Pancreas (tissue), 10 donors: ENCODE results near the gene SNRK. TPM values are rescaled to one million over a fixed set of nuclear protein-coding genes. Genes with fewer than 3 reads are reported as not detected.

Experiments used
- ATAC-seq, 4 donors: fragments of 200-7000 bp; cut with Tn5 transposase; one replicate each; pipeline versions ENCODE4 v1.8.0 to v1.9.1; 2020; ENCODE audit warnings: mild to moderate bottlenecking in 4 of 4, moderate library complexity in 4 of 4
- DNase-seq, 6 donors: peaks; one replicate each; pipeline ENCODE4 v3.0.0-alpha.2; 2020
- FAIRE-seq: peaks from 2 replicates; lab custom pipeline; 2012; peaks lifted over from hg19 to GRCh38; lab: Jason Lieb, UNC
- H3K27ac ChIP-seq, 4 donors: fragments of 200-600 bp; sonication (generic); 1 replicate in 3 of 4; 2 replicates in 1 of 4; pipeline versions ENCODE4 v1.5.0 to v1.8.0; 2020
- H3K27me3 ChIP-seq, 4 donors: fragments of 200-600 bp; one replicate each; pipeline ENCODE4 v1.8.0; 2021
- H3K36me3 ChIP-seq, 3 donors: fragments of 200-600 bp; sonication (generic) in 1 of 3; one replicate each; pipeline versions ENCODE4 v1.5.0 to v1.8.0; 2020 to 2021
- H3K4me1 ChIP-seq, 3 donors: fragments of 200-600 bp; one replicate each; pipeline ENCODE4 v1.8.0; 2021
- H3K4me3 ChIP-seq, 4 donors: fragments of 200-600 bp; sonication (generic) in 2 of 4; one replicate each; pipeline versions ENCODE4 v1.5.0 to v1.8.0; 2020 to 2021
- H3K9me3 ChIP-seq, 4 donors: fragments of 200-600 bp; one replicate each; pipeline ENCODE4 v1.8.0; 2021
- WGBS, 2 donors: extraction: QIAGEN DNeasy Blood & Tissue Kit; methylation state at CpG; one replicate each; pipeline ENCODE4 v1.1.7; 2013; 5-methylcytosine and 5-hydroxymethylcytosine counted together
- intact Hi-C, 3 donors: fragments of 100-400 bp; cut with DNase I; formaldehyde crosslinking; loops; one replicate each; pipeline versions ENCODE4 v1.11.1 to v1.14.2; 2022
- polyA plus RNA-seq, 2 donors: library from polyadenylated mRNA; stranded (reverse); fragments of 200-250 nt; gene quantifications; one replicate each; pipeline ENCODE4 v1.2.3, GENCODE V29; 2013
- total RNA-seq, 6 donors: library from RNA; stranded (reverse); fragmentation: NEBNext Ultra II Directional in 4 of 6; extraction: Animal tissue kit (Norgen Biotek cat#: 25700) in 4 of 6; gene quantifications; one replicate each; pipeline versions ENCODE4 v1.2.1 to v1.2.4, GENCODE V29; 2021 to 2023
- TF ChIP-seq, protein P1 (sequence below), 4 donors: fragments of 200-600 bp; sonication (generic) in 3 of 4; IDR thresholded peaks; one replicate each; pipeline versions ENCODE4 v1.5.0 to v1.8.0; 2021; ENCODE audit warnings: antibody characterized with exemption in 4 of 4
- donor health status: healthy with polysubstance abuse.
- donor health status: DM: no; HTN: no; CAD: no; lungs with moderate emphysema.
- donor health status: DM: no; HTN: no; CAD: no.
- donor health status: control.
- donor health status: control.
- donor health status: Bipolar disorder and iron deficiency.
- donor health status: DM: yes; HTN: yes; CAD: no.
- donor health status: DM: no; HTN: no; CAD: no.
- donor health status: DM: no; HTN: no; CAD: no.
- donor health status: DM: yes; HTN: yes; CAD: no.

SNRK gene
- total and polyA plus RNA-seq, 8 donors: 6.3 to 24.2 (median 17.2) TPM

DNA sequence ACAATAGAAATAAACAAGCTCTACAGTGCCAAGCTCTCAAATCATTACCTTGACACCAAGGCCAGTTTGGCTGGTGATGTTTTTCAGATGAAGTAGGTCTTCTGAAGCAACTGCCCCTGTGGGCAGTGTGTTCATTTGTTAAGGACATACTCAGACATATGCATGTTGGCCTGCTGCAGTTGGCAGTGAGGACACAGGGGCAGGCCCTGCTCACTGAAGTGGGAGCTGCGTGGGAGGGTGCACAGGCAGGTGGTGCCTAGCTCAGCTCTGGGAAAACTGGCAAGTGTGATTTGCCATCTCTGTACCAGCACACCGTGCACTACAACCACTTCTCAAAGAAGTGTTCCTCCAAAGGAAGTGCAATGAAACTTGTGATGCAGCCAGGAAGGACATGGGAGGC is 28.5 kb upstream of the SNRK start:
- DNase-seq (peak in 2 of 6 donors; percentile 6 to 20), ATAC-seq (peak in 2 of 4 donors; percentile 18 to 57), FAIRE-seq (no peak)
- no peak overlapping the region for H3K4me3 ChIP-seq
- H3K36me3 ChIP-seq: no peaks in the 10 kb centered on the region
- H3K27ac ChIP-seq: no peak overlapping the region
- 49 to 51% methylated on average over 2 of the region's 2 CpGs for whole genome bisulfite sequencing, 2 donors
- TF ChIP-seq, protein P1, sequence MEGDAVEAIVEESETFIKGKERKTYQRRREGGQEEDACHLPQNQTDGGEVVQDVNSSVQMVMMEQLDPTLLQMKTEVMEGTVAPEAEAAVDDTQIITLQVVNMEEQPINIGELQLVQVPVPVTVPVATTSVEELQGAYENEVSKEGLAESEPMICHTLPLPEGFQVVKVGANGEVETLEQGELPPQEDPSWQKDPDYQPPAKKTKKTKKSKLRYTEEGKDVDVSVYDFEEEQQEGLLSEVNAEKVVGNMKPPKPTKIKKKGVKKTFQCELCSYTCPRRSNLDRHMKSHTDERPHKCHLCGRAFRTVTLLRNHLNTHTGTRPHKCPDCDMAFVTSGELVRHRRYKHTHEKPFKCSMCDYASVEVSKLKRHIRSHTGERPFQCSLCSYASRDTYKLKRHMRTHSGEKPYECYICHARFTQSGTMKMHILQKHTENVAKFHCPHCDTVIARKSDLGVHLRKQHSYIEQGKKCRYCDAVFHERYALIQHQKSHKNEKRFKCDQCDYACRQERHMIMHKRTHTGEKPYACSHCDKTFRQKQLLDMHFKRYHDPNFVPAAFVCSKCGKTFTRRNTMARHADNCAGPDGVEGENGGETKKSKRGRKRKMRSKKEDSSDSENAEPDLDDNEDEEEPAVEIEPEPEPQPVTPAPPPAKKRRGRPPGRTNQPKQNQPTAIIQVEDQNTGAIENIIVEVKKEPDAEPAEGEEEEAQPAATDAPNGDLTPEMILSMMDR (IDR thresholded peaks at IDR 0.05): no peak
- no peaks in the 10 kb centered on the region for H3K9me3 ChIP-seq
- no peaks in the 10 kb centered on the region for H3K27me3 ChIP-seq
- H3K4me1 ChIP-seq: no peaks in the 10 kb centered on the region
- intact Hi-C loops: no loop called here

DNA sequence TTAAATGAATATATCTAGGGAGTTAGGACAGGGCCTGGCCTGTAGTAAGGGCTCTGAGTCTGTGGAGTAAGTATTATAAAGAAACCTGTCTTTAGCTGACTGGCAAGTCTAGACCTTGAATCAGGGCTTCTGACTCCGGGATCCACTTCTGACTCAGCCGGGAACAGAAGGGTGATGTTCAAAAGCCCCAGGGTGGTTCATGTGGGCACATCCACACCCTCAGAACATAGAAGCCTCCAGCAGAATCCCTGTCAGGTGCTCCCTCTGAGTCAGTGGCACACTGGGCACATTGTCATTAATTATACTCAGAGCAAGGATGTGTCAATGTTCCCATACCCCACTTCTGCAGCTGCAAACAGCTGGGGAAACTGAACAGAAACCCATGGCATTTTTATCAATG is 26.7 kb upstream of the SNRK start:
- TF ChIP-seq, protein P1 (IDR thresholded peaks at IDR 0.05): no peak
- ATAC-seq (no peak), DNase-seq (no peak), FAIRE-seq (no peak)
- Histone ChIP-seq H3K4me3 (no peak overlapping the region), H3K27me3 (no peaks in the 10 kb centered on the region), H3K4me1 (no peaks in the 10 kb centered on the region), H3K9me3 (no peaks in the 10 kb centered on the region), H3K27ac (no peak overlapping the region), H3K36me3 (no peaks in the 10 kb centered on the region)
- intact Hi-C loops: no loop called here
- 90 to 92% methylated on average over 2 of the region's 2 CpGs for WGBS, 2 donors

DNA sequence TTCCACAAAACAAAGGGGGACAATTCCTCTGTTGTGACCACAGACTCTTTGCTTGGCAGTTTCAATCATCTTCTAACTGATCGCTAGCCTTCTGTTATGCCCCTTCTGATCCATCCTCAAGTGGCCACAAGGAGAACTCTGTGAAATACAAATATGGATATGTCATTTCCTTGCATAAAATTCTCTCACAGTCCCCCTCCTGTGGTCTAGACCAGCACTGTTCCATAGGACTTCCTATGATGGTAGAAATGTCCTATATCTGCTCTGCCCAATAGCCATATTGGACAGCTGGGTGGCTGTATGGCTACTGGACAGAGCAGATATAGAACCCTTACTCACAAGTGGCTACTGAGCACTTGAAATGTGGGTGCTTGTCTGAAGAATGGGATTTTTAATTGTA is 25.9 kb upstream of the SNRK start:
- intact Hi-C loops: no loop called here
- no peaks in the 10 kb centered on the region for H3K27me3 ChIP-seq
- H3K27ac ChIP-seq: no peak overlapping the region
- DNase-seq (no peak), FAIRE-seq (no peak), ATAC-seq (no peak)
- WGBS, 2 donors: 97 to 100% methylated on average over 1 of the region's 1 CpG
- no peak overlapping the region for H3K4me3 ChIP-seq
- no peaks in the 10 kb centered on the region for H3K36me3 ChIP-seq
- TF ChIP-seq, protein P1 (IDR thresholded peaks at IDR 0.05): no peak
- no peaks in the 10 kb centered on the region for H3K9me3 ChIP-seq
- no peaks in the 10 kb centered on the region for H3K4me1 ChIP-seq

DNA sequence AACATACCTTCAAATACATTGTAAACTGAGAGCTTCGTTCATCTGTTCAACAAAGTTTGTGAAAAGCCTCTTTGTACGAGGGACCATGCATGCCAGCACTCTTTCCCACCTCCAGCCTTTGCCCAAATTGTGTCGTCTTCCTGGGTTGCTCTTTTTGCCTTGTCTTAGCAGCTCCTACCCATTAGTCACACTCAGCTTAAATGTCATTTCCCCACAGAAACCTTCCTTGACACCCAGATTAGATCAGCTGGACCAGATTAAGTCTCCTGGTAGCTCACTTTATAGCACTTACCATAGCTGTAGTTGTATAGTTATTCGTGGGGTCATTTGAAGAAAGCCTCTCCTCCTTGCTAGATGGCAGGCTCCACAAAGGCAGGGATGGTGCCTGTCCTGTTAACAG is 24.1 kb upstream of the SNRK start:
- Histone ChIP-seq H3K36me3 (no peaks in the 10 kb centered on the region), H3K9me3 (no peaks in the 10 kb centered on the region), H3K27ac (no peak overlapping the region), H3K4me3 (no peak overlapping the region), H3K27me3 (no peaks in the 10 kb centered on the region), H3K4me1 (no peaks in the 10 kb centered on the region)
- intact Hi-C loops: no loop called here
- DNase-seq: no peak
- WGBS, 2 donors: 79 to 89% methylated on average over 4 of the region's 4 CpGs
- no peak for ATAC-seq
- TF ChIP-seq, protein P1 (IDR thresholded peaks at IDR 0.05): no peak
- no peak for FAIRE-seq

DNA sequence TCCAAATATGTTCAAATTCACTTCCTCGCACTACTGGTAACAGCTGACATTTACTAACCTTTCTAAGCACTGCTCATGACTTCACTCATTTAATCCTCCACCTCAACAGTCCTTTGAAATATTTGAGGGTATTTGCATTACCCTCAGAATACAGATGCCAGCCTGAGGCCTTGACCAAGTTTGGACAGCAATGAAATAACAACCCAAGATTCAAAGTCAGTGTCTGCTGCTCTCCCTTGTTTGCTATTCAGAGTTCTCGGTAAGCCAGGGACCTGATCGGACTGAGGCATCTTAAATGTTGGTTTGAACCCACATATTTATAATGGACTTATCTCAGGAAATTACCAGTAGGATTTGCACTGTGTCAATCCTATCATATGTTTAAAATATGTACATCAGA is 19.9 kb upstream of the SNRK start:
- Histone ChIP-seq H3K36me3 (no peaks in the 10 kb centered on the region), H3K9me3 (no peaks in the 10 kb centered on the region), H3K27ac (no peak overlapping the region), H3K4me3 (no peak overlapping the region), H3K27me3 (no peaks in the 10 kb centered on the region), H3K4me1 (no peaks in the 10 kb centered on the region)
- DNase-seq: no peak
- no peak for FAIRE-seq
- TF ChIP-seq, protein P1 (IDR thresholded peaks at IDR 0.05): no peak
- WGBS, 2 donors: 64 to 66% methylated on average over 3 of the region's 3 CpGs
- intact Hi-C loops: no loop called here
- ATAC-seq: no peak
